Measurements from ENCODE around the gene RPL36.
A peak's percentile ranks its signal among the peaks of the same experiment; 100 is the strongest.
"Not testable (repeated sequence)": the region's sequence is repeated elsewhere in the genome, so short reads cannot be mapped to it uniquely, and the experiment has no call there.

RPL36 gene

GRCh38 chr19:5684694-5685430, 5.2 kb upstream of the RPL36 start:
- no peaks in the 10 kb centered on the region for H3K9me3 ChIP-seq (ENCODE audit: control insufficient read depth, low read length)
- H3K4me1 ChIP-seq (ENCODE audit: control insufficient read depth, insufficient read depth, low read length), result peaks cover 11% of the 10 kb centered on the region
- no peaks in the 10 kb centered on the region for H3K27me3 ChIP-seq (ENCODE audit: control insufficient read depth, insufficient read depth, low read length)
- H3K9ac ChIP-seq (ENCODE audit: low read length), result no peak overlapping the region
- H3K36me3 ChIP-seq (ENCODE audit: control insufficient read depth, insufficient read depth, low read length), result no peaks in the 10 kb centered on the region
- no peak overlapping the region for H3K4me3 ChIP-seq (ENCODE audit: low read length)

GRCh38 chr19:5686326-5686646, 3.8 kb upstream of the RPL36 start:
- Histone ChIP-seq H3K9ac (ENCODE audit: low read length) (peak overlapping the region; percentile 51), H3K4me1 (ENCODE audit: control insufficient read depth, insufficient read depth, low read length) (peaks cover 17% of the 10 kb centered on the region), H3K4me3 (ENCODE audit: low read length) (peak overlapping the region; percentile 33), H3K36me3 (ENCODE audit: control insufficient read depth, insufficient read depth, low read length) (no peaks in the 10 kb centered on the region), H3K27me3 (ENCODE audit: control insufficient read depth, insufficient read depth, low read length) (no peaks in the 10 kb centered on the region), H3K9me3 (ENCODE audit: control insufficient read depth, low read length) (no peaks in the 10 kb centered on the region)

GRCh38 chr19:5686647-5687359, 3.3 kb upstream of the RPL36 start:
- Histone ChIP-seq H3K27me3 (ENCODE audit: control insufficient read depth, insufficient read depth, low read length) (no peaks in the 10 kb centered on the region), H3K4me3 (ENCODE audit: low read length) (peak overlapping the region; percentile 33), H3K4me1 (ENCODE audit: control insufficient read depth, insufficient read depth, low read length) (peaks cover 18% of the 10 kb centered on the region), H3K9ac (ENCODE audit: low read length) (peak overlapping the region; percentile 51), H3K36me3 (ENCODE audit: control insufficient read depth, insufficient read depth, low read length) (no peaks in the 10 kb centered on the region), H3K9me3 (ENCODE audit: control insufficient read depth, low read length) (no peaks in the 10 kb centered on the region)

GRCh38 chr19:5687360-5688198, 2.5 kb upstream of the RPL36 start:
- H3K9ac ChIP-seq (ENCODE audit: low read length), result no peak overlapping the region
- H3K4me3 ChIP-seq (ENCODE audit: low read length), result peak overlapping the region; percentile 14
- H3K9me3 ChIP-seq (ENCODE audit: control insufficient read depth, low read length), result no peaks in the 10 kb centered on the region
- peaks cover 7% of the 10 kb centered on the region for H3K36me3 ChIP-seq (ENCODE audit: control insufficient read depth, insufficient read depth, low read length)
- no peaks in the 10 kb centered on the region for H3K27me3 ChIP-seq (ENCODE audit: control insufficient read depth, insufficient read depth, low read length)
- peaks cover 26% of the 10 kb centered on the region for H3K4me1 ChIP-seq (ENCODE audit: control insufficient read depth, insufficient read depth, low read length)

- H3K9ac ChIP-seq (ENCODE audit: low read length); H3K36me3 ChIP-seq (ENCODE audit: control insufficient read depth, insufficient read depth, low read length); H3K4me3 ChIP-seq (ENCODE audit: low read length); H3K27me3 ChIP-seq (ENCODE audit: control insufficient read depth, insufficient read depth, low read length); H3K9me3 ChIP-seq (ENCODE audit: control insufficient read depth, low read length): not testable (repeated sequence)
- H3K4me1 ChIP-seq (ENCODE audit: control insufficient read depth, insufficient read depth, low read length), result peaks cover 29% of the 10 kb centered on the region
Observed at GRCh38 chr19:5688262-5688881, 1.7 kb upstream of the RPL36 start.

GRCh38 chr19:5690955-5691821, 1.1 kb downstream of the RPL36 start:
- H3K36me3 ChIP-seq (ENCODE audit: control insufficient read depth, insufficient read depth, low read length), result peaks cover 16% of the 10 kb centered on the region
- peak overlapping the region; percentile 97 for H3K9ac ChIP-seq (ENCODE audit: low read length)
- H3K27me3 ChIP-seq (ENCODE audit: control insufficient read depth, insufficient read depth, low read length), result no peaks in the 10 kb centered on the region
- no peaks in the 10 kb centered on the region for H3K9me3 ChIP-seq (ENCODE audit: control insufficient read depth, low read length)
- peaks cover 27% of the 10 kb centered on the region for H3K4me1 ChIP-seq (ENCODE audit: control insufficient read depth, insufficient read depth, low read length)
- peak overlapping the region; percentile 94 for H3K4me3 ChIP-seq (ENCODE audit: low read length)

GRCh38 chr19:5691822-5692722, 2.0 kb downstream of the RPL36 start:
- H3K4me1 ChIP-seq (ENCODE audit: control insufficient read depth, insufficient read depth, low read length), result peaks cover 23% of the 10 kb centered on the region
- H3K9me3 ChIP-seq (ENCODE audit: control insufficient read depth, low read length), result no peaks in the 10 kb centered on the region
- no peak overlapping the region for H3K4me3 ChIP-seq (ENCODE audit: low read length)
- peaks cover 20% of the 10 kb centered on the region for H3K36me3 ChIP-seq (ENCODE audit: control insufficient read depth, insufficient read depth, low read length)
- H3K27me3 ChIP-seq (ENCODE audit: control insufficient read depth, insufficient read depth, low read length), result no peaks in the 10 kb centered on the region
- H3K9ac ChIP-seq (ENCODE audit: low read length), result no peak overlapping the region

GRCh38 chr19:5692723-5693194, 2.7 kb downstream of the RPL36 start:
- H3K9me3 ChIP-seq (ENCODE audit: control insufficient read depth, low read length), result no peaks in the 10 kb centered on the region
- H3K9ac ChIP-seq (ENCODE audit: low read length), result no peak overlapping the region
- H3K4me1 ChIP-seq (ENCODE audit: control insufficient read depth, insufficient read depth, low read length), result peaks cover 23% of the 10 kb centered on the region
- H3K36me3 ChIP-seq (ENCODE audit: control insufficient read depth, insufficient read depth, low read length), result peaks cover 20% of the 10 kb centered on the region
- H3K4me3 ChIP-seq (ENCODE audit: low read length), result no peak overlapping the region
- H3K27me3 ChIP-seq (ENCODE audit: control insufficient read depth, insufficient read depth, low read length), result no peaks in the 10 kb centered on the region

- Histone ChIP-seq H3K4me1 (ENCODE audit: control insufficient read depth, insufficient read depth, low read length) (peaks cover 23% of the 10 kb centered on the region), H3K4me3 (ENCODE audit: low read length) (no peak overlapping the region), H3K9me3 (ENCODE audit: control insufficient read depth, low read length) (no peaks in the 10 kb centered on the region), H3K9ac (ENCODE audit: low read length) (no peak overlapping the region), H3K36me3 (ENCODE audit: control insufficient read depth, insufficient read depth, low read length) (peaks cover 20% of the 10 kb centered on the region), H3K27me3 (ENCODE audit: control insufficient read depth, insufficient read depth, low read length) (no peaks in the 10 kb centered on the region)
Observed at GRCh38 chr19:5693195-5694166, 3.4 kb downstream of the RPL36 start.
